ENCODE data around the gene SHE. TPM values are rescaled to one million over a fixed set of nuclear protein-coding genes. Genes with fewer than 3 reads are reported as not detected.

SHE gene
- total RNA-seq, 1 donor from 2014 or later = 0.20 TPM

DNA sequence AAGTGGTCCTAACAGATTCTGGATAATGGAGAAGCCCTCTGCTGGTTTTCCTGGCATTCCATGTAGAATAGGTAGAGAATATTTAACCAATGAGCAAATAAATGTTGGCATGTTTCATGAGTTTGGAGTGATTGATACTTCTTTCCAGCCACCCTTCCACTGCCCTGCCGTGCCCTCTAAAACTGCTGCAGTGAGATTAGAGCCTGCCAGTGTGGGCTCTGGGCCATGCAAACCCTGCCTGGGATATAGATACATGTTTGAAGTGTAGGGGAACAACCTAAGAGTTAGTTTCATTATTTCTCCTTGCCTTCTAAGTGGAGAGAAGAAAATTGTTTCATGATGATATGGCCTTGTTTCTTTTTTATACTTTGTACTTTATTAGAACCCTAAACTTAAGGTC is 45.8 kb upstream of the SHE start:
- TF ChIP-seq CTCF (IDR thresholded peaks at IDR 0.05) = no peak
- no peak overlapping the region for H3K27ac Mint-ChIP-seq (ENCODE audit: unreplicated experiment)

GRCh38 chr1:154547105-154547732 is 45.0 kb upstream of the SHE start:
- no peak for TF ChIP-seq CTCF (IDR thresholded peaks at IDR 0.05)
- H3K27ac Mint-ChIP-seq (ENCODE audit: unreplicated experiment) = no peak overlapping the region
- no peak overlapping the region for H3K4me3 Mint-ChIP-seq (ENCODE audit: unreplicated experiment)
- peaks cover 2% of the 10 kb centered on the region for H3K27me3 Mint-ChIP-seq (ENCODE audit: low read depth)
- DNase-seq (ENCODE audit: low spot score) = no peak
- H3K4me1 Mint-ChIP-seq (ENCODE audit: low read depth) = peaks cover 8% of the 10 kb centered on the region
- peaks cover 23% of the 10 kb centered on the region for H3K36me3 Mint-ChIP-seq (ENCODE audit: low read depth)
- no peaks in the 10 kb centered on the region for H3K9me3 Mint-ChIP-seq (ENCODE audit: low read depth)

More for the DNA sequence above, 45.8 kb upstream of the SHE start:
- no peaks in the 10 kb centered on the region for H3K27me3 Mint-ChIP-seq (ENCODE audit: low read depth)
- peaks cover 8% of the 10 kb centered on the region for H3K4me1 Mint-ChIP-seq (ENCODE audit: low read depth)
- H3K36me3 Mint-ChIP-seq (ENCODE audit: low read depth) = peaks cover 27% of the 10 kb centered on the region
- no peaks in the 10 kb centered on the region for H3K9me3 Mint-ChIP-seq (ENCODE audit: low read depth)
- no peak for DNase-seq (ENCODE audit: low spot score)
- no peak overlapping the region for H3K4me3 Mint-ChIP-seq (ENCODE audit: unreplicated experiment)

GRCh38 chr1:154546264-154547063 is 44.3 kb upstream of the SHE start:
- TF ChIP-seq CTCF (IDR thresholded peaks at IDR 0.05) = peak; percentile 83
- peaks cover 18% of the 10 kb centered on the region for H3K36me3 Mint-ChIP-seq (ENCODE audit: low read depth)
- no peak for DNase-seq (ENCODE audit: low spot score)
- no peak overlapping the region for H3K4me3 Mint-ChIP-seq (ENCODE audit: unreplicated experiment)
- H3K9me3 Mint-ChIP-seq (ENCODE audit: low read depth) = no peaks in the 10 kb centered on the region
- H3K4me1 Mint-ChIP-seq (ENCODE audit: low read depth) = peaks cover 8% of the 10 kb centered on the region
- H3K27me3 Mint-ChIP-seq (ENCODE audit: low read depth) = peaks cover 10% of the 10 kb centered on the region
- H3K27ac Mint-ChIP-seq (ENCODE audit: unreplicated experiment) = no peak overlapping the region

DNA sequence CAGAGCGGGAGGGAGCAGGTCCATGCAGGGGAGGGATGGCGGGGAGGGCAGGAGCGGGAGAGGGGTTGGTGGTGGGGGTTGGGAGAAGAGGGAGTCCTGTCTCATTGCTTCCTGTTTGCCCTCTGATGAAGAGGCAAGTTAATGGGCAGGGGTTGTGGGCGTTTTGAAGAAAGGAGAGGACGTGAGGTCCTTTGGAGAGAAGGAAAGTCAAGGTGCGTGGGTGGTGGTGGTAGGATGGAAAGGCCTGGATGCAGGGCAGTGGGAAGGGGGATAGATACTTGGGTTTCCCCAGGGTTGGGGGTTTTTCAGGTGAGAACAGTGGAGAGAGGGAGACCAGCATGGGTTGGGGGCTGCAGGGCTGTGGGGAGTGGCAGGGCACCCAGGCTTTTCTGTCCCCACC is 39.0 kb upstream of the SHE start:
- TF ChIP-seq CTCF (IDR thresholded peaks at IDR 0.05) = no peak
- H3K36me3 Mint-ChIP-seq (ENCODE audit: low read depth) = no peaks in the 10 kb centered on the region
- no peak overlapping the region for H3K4me3 Mint-ChIP-seq (ENCODE audit: unreplicated experiment)
- H3K9me3 Mint-ChIP-seq (ENCODE audit: low read depth) = no peaks in the 10 kb centered on the region
- no peak for DNase-seq (ENCODE audit: low spot score)
- H3K27ac Mint-ChIP-seq (ENCODE audit: unreplicated experiment) = no peak overlapping the region
- no peaks in the 10 kb centered on the region for H3K4me1 Mint-ChIP-seq (ENCODE audit: low read depth)
- H3K27me3 Mint-ChIP-seq (ENCODE audit: low read depth) = peaks cover 41% of the 10 kb centered on the region

DNA sequence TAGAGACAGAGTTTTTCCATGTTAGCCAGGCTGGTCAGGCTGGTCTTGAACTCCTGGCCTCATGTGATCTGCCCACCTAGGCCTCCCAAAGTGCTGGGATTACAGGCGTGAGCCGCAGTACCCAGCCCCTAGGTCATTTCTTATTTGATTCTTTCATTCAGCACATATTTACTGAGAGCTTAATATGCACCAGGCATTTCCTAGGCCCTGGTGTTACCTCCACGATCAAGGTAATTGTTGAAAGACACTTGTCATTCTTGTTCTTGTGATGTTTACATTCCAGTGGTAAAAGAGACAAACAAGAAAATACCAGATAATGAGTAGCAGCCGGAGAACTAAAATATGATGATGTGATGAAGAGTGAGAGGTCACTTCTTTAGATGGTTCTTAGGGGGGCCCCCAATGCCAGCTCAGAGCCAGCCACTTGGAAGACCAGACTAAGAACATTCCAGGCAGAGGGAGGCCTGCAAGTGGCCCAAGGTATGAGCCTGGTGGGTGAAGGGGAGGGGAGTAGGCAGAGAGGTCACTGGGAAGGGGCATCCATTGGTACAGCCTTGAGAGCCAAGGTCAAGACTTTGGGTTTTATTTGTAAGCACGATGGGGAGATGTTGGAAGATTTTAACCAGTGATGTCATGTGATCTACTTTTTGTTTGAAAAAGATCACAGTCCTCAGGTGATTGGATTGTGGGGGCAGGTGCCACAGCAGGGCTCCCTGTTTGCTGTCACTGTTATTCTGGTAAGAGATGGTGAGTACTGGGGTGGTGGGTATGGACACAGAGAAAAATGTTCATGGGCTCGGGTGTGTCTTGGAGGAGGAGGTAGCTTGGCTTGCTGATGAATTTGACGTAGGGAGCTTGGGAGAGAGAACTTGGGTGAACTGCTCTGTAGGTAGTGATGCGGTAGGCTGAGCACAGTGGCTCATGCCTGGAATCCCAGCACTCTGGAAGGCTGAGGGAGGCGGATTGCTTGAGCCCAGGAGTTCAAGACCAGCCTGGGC is 37.6 kb upstream of the SHE start:
- Mint-ChIP-seq H3K27ac (ENCODE audit: unreplicated experiment) (no peak overlapping the region), H3K36me3 (ENCODE audit: low read depth) (peaks cover 3% of the 10 kb centered on the region), H3K27me3 (ENCODE audit: low read depth) (peaks cover 48% of the 10 kb centered on the region), H3K4me3 (ENCODE audit: unreplicated experiment) (no peak overlapping the region), H3K4me1 (ENCODE audit: low read depth) (no peaks in the 10 kb centered on the region), H3K9me3 (ENCODE audit: low read depth) (peaks cover 2% of the 10 kb centered on the region)
- no peak for TF ChIP-seq CTCF (IDR thresholded peaks at IDR 0.05)
- DNase-seq (ENCODE audit: low spot score) = no peak
